ENCODE data around the gene ACOT12. TPM values are rescaled to one million over a fixed set of nuclear protein-coding genes. Genes with fewer than 3 reads are reported as not detected.

The ACOT12 gene
- total and polyA plus RNA-seq, 2 of the 13 experiments (the other 11 are each of a cell fraction or from before 2014, with no cell fraction given): not detected

- Histone ChIP-seq H3K4me2 (ENCODE audit: low read depth, low read length) (no peak overlapping the region), H4K20me1 (ENCODE audit: insufficient read depth, low read length) (no peaks in the 10 kb centered on the region), H3K4me1 (ENCODE audit: insufficient read depth, low read length) (peaks cover 7% of the 10 kb centered on the region), H3K27me3 (ENCODE audit: control insufficient read depth in 1 of 2, insufficient read depth in 2 of 2, low read length in 2 of 2) (no peaks in the 10 kb centered on the region), H3K4me3 (replicated peaks in 1 of 3; ENCODE audit: insufficient read depth in 1 of 3, low read depth in 2 of 3, low read length in 3 of 3) (no peak overlapping the region), H3K9ac (ENCODE audit: insufficient read depth, low read depth, low read length) (no peak overlapping the region), H3K9me3 (ENCODE audit: low read length) (no peaks in the 10 kb centered on the region), H2AFZ (ENCODE audit: low read length) (no peak overlapping the region), H3K36me3 (replicated peaks in 1 of 2; ENCODE audit: control insufficient read depth in 1 of 2, insufficient read depth in 2 of 2, low read length in 2 of 2) (no peaks in the 10 kb centered on the region), H3K79me2 (ENCODE audit: insufficient read depth, low read length) (no peaks in the 10 kb centered on the region), H3K27ac (ENCODE audit: extremely low read length, insufficient read depth, low read length) (no peak overlapping the region)
- in situ Hi-C loops (cut with HindIII; ENCODE audit: extremely low pct_ligation_motif_present, low pct_unique_long_range_greater_than_20kb): no loop called here
- FAIRE-seq: no peak
- POLR2A ChIA-PET: no interaction called here
- DNase-seq (ENCODE audit: low spot score): no peak
- TF ChIP-seq ZNF614 (CRISPR knock-in tag; IDR thresholded peaks at IDR 0.05; ENCODE audit: borderline replicate concordance): no peak
- no peak for TF ChIP-seq HHEX (CRISPR knock-in tag; IDR thresholded peaks at IDR 0.05)
- no peak for TF ChIP-seq ZNF776 (CRISPR knock-in tag; IDR thresholded peaks at IDR 0.05)
- no peak for TF ChIP-seq ONECUT2 (CRISPR knock-in tag; IDR thresholded peaks at IDR 0.05)
- no peak for TF ChIP-seq ZNF3 (CRISPR knock-in tag; IDR thresholded peaks at IDR 0.05)
- TF ChIP-seq PAWR (CRISPR knock-in tag; IDR thresholded peaks at IDR 0.05; ENCODE audit: borderline replicate concordance): no peak
- no peak for TF ChIP-seq ZBTB42 (CRISPR knock-in tag; IDR thresholded peaks at IDR 0.05)
- no peak for TF ChIP-seq CBX2 (IDR thresholded peaks at IDR 0.05; ENCODE audit: low read depth, low read length)
- no peak for TF ChIP-seq CBX2 (CRISPR knock-in tag; IDR thresholded peaks at IDR 0.05; ENCODE audit: low read depth)
- TF ChIP-seq MAFG (CRISPR knock-in tag; IDR thresholded peaks at IDR 0.05): no peak
- TF ChIP-seq HINFP (CRISPR knock-in tag; IDR thresholded peaks at IDR 0.05; ENCODE audit: low read depth): no peak
- no peak for TF ChIP-seq NR2F1 (CRISPR knock-in tag; IDR thresholded peaks at IDR 0.05)
- TF ChIP-seq PAXIP1 (CRISPR knock-in tag; conservative IDR thresholded peaks at IDR 0.05): no peak
- TF ChIP-seq ZNF749 (CRISPR knock-in tag; IDR thresholded peaks at IDR 0.05; ENCODE audit: borderline replicate concordance): no peak
- CTCF ChIA-PET (ENCODE audit: low intra/inter-chr PET ratio, low total read pairs): no interaction called here
- no peak for ATAC-seq
- no TSS peak for BruUV-seq (replicated peaks)
- 78% methylated on average over 5 of the region's 5 CpGs for WGBS (ENCODE audit: low lambda C conversion rate)
- intact Hi-C loops (cut with micrococcal nuclease; ENCODE audit: unreplicated experiment): no loop called here
These were observed 48.4 kb downstream of the ACOT12 start for GRCh38 chr5:81345411-81346003.
